ENCODE results near the gene SHB.

Gene SHB

DNA sequence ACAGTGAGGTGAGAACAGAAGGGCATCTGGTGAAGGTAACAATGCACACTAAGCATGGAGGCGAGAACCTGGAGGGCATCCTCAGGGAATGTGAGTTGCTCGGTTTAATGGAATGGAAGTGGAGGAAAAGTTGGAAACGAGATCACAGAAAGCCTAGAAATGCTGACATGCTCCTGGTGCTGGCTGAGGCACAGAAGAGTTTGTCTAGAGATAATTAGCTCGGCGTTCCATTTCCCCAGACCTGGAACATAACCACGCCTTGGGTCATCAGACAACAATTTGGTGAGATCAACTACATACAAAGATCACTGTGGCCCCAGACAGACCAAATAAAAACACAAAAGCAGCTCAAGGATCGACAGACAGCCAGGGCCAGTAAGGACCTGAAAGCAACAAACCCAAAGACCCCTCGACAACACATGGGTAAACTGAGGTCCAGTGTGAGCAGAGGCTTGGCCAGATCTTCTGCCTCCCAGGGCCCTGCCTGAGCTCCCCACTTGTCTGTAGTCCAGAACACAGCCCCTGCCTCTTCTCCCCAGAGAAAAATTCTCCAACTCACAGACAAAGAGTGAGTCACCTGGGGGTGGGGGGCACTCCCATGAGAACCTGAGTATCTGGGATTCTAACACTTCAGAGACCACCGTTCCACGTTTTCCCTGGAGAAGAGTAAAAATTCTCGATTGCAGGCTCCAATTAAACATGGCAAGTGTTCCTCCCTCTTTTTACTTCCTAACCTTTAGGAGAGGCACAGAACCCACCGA lies 52.5 kb downstream of the SHB start:
- Histone ChIP-seq H3K27ac (ENCODE audit: low read length) (peak overlapping the region; percentile 89), H3K36me3 (ENCODE audit: insufficient read depth, low read depth, low read length) (no peaks in the 10 kb centered on the region), H3K9ac (ENCODE audit: low read depth, low read length) (peak overlapping the region; percentile 75), H3K27me3 (ENCODE audit: insufficient read depth, low read length) (no peaks in the 10 kb centered on the region), H3K9me3 (ENCODE audit: insufficient read depth, low read depth, low read length) (no peaks in the 10 kb centered on the region), H3K4me3 (ENCODE audit: low read length) (peak overlapping the region; percentile 46; the same call in 1 of the 2 replicates), H3K4me1 (ENCODE audit: insufficient read depth, low read length) (peaks cover 56% of the 10 kb centered on the region)

DNA sequence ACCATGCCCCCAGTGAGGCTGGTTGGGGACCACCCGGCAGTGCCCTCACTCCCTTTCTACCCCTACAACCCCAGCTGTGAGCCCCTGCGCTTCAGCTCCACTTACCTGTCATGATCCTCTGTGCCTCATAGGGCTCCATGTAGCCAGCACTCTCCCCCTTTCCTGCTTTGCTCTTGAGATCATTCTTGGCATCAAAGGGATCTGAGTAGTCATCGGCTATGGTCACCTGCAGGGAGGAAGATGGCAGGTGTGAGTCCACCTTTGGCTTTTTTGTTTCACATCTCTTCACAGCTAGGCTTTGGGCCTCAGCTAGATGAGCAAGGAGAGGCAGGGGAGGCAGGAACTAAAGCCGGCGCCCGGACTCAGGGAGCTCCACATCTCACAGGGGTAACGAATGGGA lies 53.1 kb downstream of the SHB start:
- H3K4me3 ChIP-seq (ENCODE audit: low read length) = no peak overlapping the region
- H3K4me1 ChIP-seq (ENCODE audit: insufficient read depth, low read length) = peaks cover 56% of the 10 kb centered on the region
- H3K27me3 ChIP-seq (ENCODE audit: insufficient read depth, low read length) = no peaks in the 10 kb centered on the region
- H3K27ac ChIP-seq (ENCODE audit: low read length) = peak overlapping the region; percentile 89
- no peaks in the 10 kb centered on the region for H3K9me3 ChIP-seq (ENCODE audit: insufficient read depth, low read depth, low read length)
- peak overlapping the region; percentile 75; the same call in 1 of the 2 replicates for H3K9ac ChIP-seq (ENCODE audit: low read depth, low read length)
- no peaks in the 10 kb centered on the region for H3K36me3 ChIP-seq (ENCODE audit: insufficient read depth, low read depth, low read length)

DNA sequence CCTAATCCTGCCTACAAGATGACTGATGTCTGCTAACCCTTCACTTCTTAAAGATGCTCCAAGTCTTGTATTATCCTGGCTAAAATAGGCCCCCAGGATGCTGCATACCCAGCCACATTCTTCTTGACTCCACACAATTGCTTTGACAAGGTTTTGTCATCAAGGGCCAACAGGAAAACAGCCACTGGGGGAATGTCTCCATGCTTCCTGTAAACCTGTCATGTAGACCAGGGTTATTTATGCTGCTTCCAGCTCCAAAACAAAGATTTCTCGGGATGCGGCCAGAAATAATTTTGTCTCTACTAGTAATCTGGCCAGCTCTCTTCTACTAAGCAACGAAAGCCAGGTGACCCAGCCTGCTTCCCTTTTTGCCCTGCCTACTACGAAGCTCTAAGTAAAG lies 53.8 kb downstream of the SHB start:
- Histone ChIP-seq H3K36me3 (ENCODE audit: insufficient read depth, low read depth, low read length) (no peaks in the 10 kb centered on the region), H3K27me3 (ENCODE audit: insufficient read depth, low read length) (no peaks in the 10 kb centered on the region), H3K9me3 (ENCODE audit: insufficient read depth, low read depth, low read length) (no peaks in the 10 kb centered on the region), H3K27ac (ENCODE audit: low read length) (no peak overlapping the region), H3K4me1 (ENCODE audit: insufficient read depth, low read length) (peaks cover 54% of the 10 kb centered on the region), H3K9ac (ENCODE audit: low read depth, low read length) (no peak overlapping the region), H3K4me3 (ENCODE audit: low read length) (no peak overlapping the region)

DNA sequence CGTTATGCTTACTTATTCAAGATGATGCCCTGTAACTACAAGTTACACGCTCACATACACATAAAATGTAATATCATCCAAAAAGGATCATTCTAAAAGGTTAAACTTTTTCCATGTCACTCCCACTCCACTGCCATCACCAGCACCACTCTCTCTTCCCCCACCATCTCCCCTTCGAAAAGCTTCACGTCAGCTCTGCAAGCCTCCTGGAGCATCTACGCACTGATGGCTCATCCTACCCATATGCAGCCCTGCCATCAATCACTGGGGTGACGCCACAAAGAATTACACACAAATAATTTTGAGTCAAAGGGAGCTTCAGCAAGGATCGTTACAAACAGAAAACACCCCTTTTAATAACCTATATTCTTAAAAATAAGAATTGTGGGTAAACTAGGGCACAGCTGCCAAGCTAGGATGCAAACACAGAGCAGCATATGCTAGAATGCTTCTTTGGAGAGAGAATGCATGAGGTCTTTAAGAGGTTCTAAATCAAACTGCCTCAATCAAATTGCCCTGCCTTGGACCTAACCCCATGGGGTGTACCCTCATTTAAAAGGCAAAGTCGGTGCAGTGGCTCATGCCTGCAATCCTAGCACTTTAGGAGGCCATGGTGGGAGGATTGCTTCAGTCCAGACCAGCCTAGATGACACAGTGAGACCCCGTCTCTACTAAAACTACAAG lies 56.1 kb downstream of the SHB start:
- Histone ChIP-seq H3K9ac (ENCODE audit: low read depth, low read length) (no peak overlapping the region), H3K4me1 (ENCODE audit: insufficient read depth, low read length) (peaks cover 47% of the 10 kb centered on the region), H3K9me3 (ENCODE audit: insufficient read depth, low read depth, low read length) (no peaks in the 10 kb centered on the region), H3K27me3 (ENCODE audit: insufficient read depth, low read length) (no peaks in the 10 kb centered on the region), H3K4me3 (ENCODE audit: low read length) (no peak overlapping the region), H3K27ac (ENCODE audit: low read length) (no peak overlapping the region), H3K36me3 (ENCODE audit: insufficient read depth, low read depth, low read length) (no peaks in the 10 kb centered on the region)

DNA sequence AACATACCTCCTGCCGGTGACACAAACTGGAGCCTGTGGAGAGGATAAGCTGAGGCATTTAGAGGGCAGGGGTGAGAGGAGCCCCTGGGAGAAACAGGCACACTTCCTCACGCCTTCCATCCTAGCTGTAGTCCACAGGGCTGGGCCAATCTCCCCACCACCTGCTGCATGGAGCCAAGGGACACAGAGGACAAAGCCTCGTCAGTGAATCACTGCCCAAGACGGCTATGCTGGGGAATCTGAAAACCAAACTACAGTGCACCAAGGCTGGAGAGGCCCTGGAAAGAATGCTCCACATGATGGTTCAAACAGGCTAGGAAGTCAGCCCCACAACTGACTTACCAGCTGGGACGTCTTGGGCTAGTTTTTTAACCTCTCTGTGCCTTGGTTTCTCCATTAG lies 57.0 kb downstream of the SHB start:
- H3K4me1 ChIP-seq (ENCODE audit: insufficient read depth, low read length) = peaks cover 49% of the 10 kb centered on the region
- H3K9me3 ChIP-seq (ENCODE audit: insufficient read depth, low read depth, low read length) = no peaks in the 10 kb centered on the region
- no peak overlapping the region for H3K4me3 ChIP-seq (ENCODE audit: low read length)
- no peaks in the 10 kb centered on the region for H3K27me3 ChIP-seq (ENCODE audit: insufficient read depth, low read length)
- no peak overlapping the region for H3K27ac ChIP-seq (ENCODE audit: low read length)
- H3K36me3 ChIP-seq (ENCODE audit: insufficient read depth, low read depth, low read length) = no peaks in the 10 kb centered on the region
- no peak overlapping the region for H3K9ac ChIP-seq (ENCODE audit: low read depth, low read length)

DNA sequence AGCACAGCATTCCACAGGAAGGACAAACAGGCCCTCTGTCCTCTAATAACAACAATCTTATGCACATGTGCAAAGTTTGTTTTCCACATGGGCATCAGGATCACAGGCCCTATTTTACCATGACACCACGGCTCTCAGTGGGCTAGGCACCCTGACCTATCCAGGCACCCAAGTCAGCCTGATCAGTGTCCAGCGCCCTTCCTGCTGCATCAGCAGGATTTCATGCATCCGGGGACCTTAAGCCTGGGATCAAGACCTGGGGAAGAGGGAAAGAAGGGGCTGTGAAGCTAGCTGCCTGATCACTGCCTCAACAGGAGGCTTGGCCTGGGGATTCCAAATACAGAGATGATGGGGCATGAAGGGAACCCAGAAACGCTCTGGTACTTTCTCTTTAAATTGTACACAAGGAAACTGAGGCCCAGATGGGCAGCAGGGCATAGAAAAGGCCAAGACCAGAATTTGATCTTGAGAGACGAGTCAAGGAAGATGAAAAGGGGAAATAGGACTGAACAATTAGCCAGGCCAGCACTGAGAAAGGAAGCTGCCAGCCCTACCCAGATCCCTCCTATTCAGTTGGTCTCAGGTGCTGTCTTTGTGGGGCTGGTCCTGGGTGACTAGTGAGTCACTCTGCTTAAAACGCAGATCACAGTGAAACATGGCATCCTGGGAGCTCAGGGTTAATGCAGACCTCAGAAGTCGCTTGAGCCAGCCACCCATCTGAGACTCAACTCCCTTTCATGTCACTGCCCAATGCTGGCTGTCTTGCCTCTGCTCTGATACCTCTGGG lies 57.9 kb downstream of the SHB start:
- H3K4me1 ChIP-seq (ENCODE audit: insufficient read depth, low read length) = peaks cover 41% of the 10 kb centered on the region
- H3K9ac ChIP-seq (ENCODE audit: low read depth, low read length) = no peak overlapping the region
- no peaks in the 10 kb centered on the region for H3K36me3 ChIP-seq (ENCODE audit: insufficient read depth, low read depth, low read length)
- H3K27ac ChIP-seq (ENCODE audit: low read length) = no peak overlapping the region
- no peaks in the 10 kb centered on the region for H3K27me3 ChIP-seq (ENCODE audit: insufficient read depth, low read length)
- H3K4me3 ChIP-seq (ENCODE audit: low read length) = no peak overlapping the region
- H3K9me3 ChIP-seq (ENCODE audit: insufficient read depth, low read depth, low read length) = no peaks in the 10 kb centered on the region

DNA sequence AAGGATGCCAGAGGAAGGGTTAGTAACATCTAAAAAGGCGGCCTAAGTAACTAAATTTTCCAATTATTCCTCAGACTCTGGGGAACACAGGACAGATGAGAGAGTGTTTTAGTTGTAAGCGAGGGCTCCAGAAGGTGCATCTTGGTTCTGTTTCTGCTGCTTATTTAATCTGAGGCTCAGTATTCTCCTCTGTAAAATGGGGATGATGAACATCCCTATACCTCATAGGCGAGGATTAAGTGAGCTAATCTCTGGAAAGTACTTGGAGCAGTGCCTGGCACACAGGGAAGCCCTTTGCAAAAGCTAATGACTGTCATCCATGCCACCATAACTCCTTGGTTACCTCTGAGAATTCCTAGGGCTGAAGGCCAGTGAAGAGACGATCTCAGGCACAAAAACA lies 59.0 kb downstream of the SHB start:
- H3K9ac ChIP-seq (ENCODE audit: low read depth, low read length) = no peak overlapping the region
- no peaks in the 10 kb centered on the region for H3K36me3 ChIP-seq (ENCODE audit: insufficient read depth, low read depth, low read length)
- H3K27ac ChIP-seq (ENCODE audit: low read length) = no peak overlapping the region
- H3K9me3 ChIP-seq (ENCODE audit: insufficient read depth, low read depth, low read length) = no peaks in the 10 kb centered on the region
- H3K4me1 ChIP-seq (ENCODE audit: insufficient read depth, low read length) = peaks cover 31% of the 10 kb centered on the region
- no peak overlapping the region for H3K4me3 ChIP-seq (ENCODE audit: low read length)
- no peaks in the 10 kb centered on the region for H3K27me3 ChIP-seq (ENCODE audit: insufficient read depth, low read length)

DNA sequence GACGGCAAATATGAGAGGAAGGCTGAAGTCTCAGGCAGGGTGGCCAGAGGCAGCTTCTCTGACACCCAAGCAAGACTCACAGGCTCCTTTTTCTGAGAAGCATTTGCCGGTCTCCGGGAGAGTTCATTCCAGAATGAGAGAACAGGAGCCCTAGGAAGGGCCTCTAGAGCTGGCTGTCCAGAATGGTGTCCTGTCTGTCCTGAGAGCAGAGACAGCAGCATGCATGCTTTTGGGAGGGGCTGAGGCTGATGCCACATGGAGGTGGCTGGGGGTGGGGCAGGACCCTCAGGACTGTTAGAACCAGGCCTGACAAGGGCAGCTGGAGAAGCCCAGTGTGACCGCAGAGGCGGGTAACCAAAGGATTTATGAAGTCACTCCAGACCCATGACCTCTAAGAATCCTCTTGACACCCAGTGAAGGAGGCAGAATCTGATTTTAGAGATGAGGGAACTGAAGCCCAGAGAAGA lies 60.0 kb downstream of the SHB start:
- H3K9ac ChIP-seq (ENCODE audit: low read depth, low read length) = peak overlapping the region; percentile 24; the same call in 1 of the 2 replicates
- H3K27me3 ChIP-seq (ENCODE audit: insufficient read depth, low read length) = no peaks in the 10 kb centered on the region
- H3K4me1 ChIP-seq (ENCODE audit: insufficient read depth, low read length) = peaks cover 29% of the 10 kb centered on the region
- no peaks in the 10 kb centered on the region for H3K36me3 ChIP-seq (ENCODE audit: insufficient read depth, low read depth, low read length)
- H3K27ac ChIP-seq (ENCODE audit: low read length) = no peak overlapping the region
- no peaks in the 10 kb centered on the region for H3K9me3 ChIP-seq (ENCODE audit: insufficient read depth, low read depth, low read length)
- H3K4me3 ChIP-seq (ENCODE audit: low read length) = no peak overlapping the region

DNA sequence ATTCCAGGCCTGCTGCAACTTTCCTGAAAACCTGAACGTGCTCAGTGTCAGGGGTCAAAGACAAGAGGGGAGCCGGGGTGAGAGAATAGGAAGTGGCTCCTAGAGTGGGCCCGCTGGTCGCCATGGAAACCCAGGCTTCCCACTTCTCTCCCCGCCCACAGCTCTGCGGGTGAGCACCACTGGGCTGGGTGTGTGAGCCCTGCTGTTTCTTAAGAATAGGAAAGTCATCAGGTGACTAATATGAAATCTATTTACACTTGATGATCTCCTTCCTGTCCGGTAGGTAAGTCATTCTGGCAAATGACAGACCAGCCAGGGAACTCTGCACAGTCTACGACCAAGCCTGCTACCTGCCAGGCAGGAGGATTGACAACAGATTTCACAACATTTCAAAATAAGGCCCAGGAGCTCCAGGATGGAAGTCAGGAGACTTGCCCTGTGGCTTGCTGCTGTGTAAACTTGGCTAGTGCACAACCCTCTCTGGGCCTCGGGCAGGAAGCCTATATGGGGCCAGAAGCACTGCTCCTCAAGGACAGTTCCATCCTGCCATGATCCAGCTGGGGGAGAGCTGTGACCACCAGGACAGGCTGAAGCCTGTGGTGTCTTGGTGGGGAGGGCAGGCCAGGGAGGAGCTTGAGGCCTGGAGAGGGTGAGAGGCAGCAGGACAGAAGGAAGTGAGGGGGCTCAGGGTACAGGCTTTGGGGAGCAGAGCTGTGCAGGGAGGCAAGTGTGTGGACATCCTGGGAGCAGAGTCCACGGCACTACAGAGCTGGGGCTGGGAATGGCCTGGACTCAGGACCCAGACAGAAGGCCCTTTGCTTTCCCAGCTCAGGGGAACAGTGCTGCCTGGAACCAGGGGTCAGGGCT lies 60.6 kb downstream of the SHB start:
- Histone ChIP-seq H3K27me3 (ENCODE audit: insufficient read depth, low read length) (no peaks in the 10 kb centered on the region), H3K27ac (ENCODE audit: low read length) (no peak overlapping the region), H3K4me1 (ENCODE audit: insufficient read depth, low read length) (peaks cover 28% of the 10 kb centered on the region), H3K36me3 (ENCODE audit: insufficient read depth, low read depth, low read length) (no peaks in the 10 kb centered on the region), H3K9ac (ENCODE audit: low read depth, low read length) (peak overlapping the region; percentile 24; the same call in 1 of the 2 replicates), H3K4me3 (ENCODE audit: low read length) (no peak overlapping the region), H3K9me3 (ENCODE audit: insufficient read depth, low read depth, low read length) (no peaks in the 10 kb centered on the region)

DNA sequence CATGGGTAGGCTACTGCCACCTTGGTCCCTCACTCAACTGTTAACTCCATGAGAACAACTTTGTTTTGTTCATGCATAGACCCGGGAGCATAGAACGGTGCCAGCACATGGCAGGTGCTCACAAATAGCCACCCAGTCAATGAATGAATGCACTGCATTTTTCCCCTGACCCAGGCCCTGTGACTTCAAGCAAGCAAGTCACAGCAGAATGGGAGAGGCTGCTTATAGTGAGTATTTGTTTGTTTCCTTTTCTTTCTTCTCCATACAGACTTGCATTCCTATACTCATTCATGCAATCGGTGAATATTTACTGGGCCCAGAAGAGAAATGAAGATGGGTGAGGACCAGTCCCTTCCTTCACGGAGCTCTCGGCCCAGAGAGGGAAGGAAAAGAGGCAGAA lies 62.0 kb downstream of the SHB start:
- Histone ChIP-seq H3K4me1 (ENCODE audit: insufficient read depth, low read length) (peaks cover 24% of the 10 kb centered on the region), H3K27ac (ENCODE audit: low read length) (no peak overlapping the region), H3K27me3 (ENCODE audit: insufficient read depth, low read length) (no peaks in the 10 kb centered on the region), H3K36me3 (ENCODE audit: insufficient read depth, low read depth, low read length) (no peaks in the 10 kb centered on the region), H3K4me3 (ENCODE audit: low read length) (no peak overlapping the region), H3K9me3 (ENCODE audit: insufficient read depth, low read depth, low read length) (no peaks in the 10 kb centered on the region), H3K9ac (ENCODE audit: low read depth, low read length) (no peak overlapping the region)

DNA sequence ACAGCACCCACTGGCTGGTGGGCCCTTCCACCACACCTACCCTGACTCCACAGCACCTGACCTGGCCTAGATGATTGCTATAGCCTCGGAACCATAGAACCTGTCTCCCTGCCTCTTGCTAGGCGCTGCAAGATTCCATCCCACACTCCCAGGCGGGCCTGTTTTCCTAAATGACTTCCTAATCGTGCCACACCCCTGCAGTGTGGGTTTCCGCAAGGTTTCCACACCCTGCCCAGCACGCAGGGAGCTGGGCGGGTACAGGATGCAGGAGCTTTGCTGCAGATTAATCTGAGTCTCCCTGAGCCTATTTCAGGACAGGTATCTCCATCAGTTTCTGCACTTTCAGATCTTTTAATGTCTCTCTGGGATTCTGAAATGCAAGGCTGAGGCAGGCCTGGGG lies 62.9 kb downstream of the SHB start:
- no peak overlapping the region for H3K9ac ChIP-seq (ENCODE audit: low read depth, low read length)
- no peaks in the 10 kb centered on the region for H3K9me3 ChIP-seq (ENCODE audit: insufficient read depth, low read depth, low read length)
- peaks cover 26% of the 10 kb centered on the region for H3K4me1 ChIP-seq (ENCODE audit: insufficient read depth, low read length)
- no peak overlapping the region for H3K27ac ChIP-seq (ENCODE audit: low read length)
- H3K27me3 ChIP-seq (ENCODE audit: insufficient read depth, low read length) = no peaks in the 10 kb centered on the region
- H3K36me3 ChIP-seq (ENCODE audit: insufficient read depth, low read depth, low read length) = no peaks in the 10 kb centered on the region
- H3K4me3 ChIP-seq (ENCODE audit: low read length) = no peak overlapping the region

Data from iPS-20b (cell line).